Left hindlimb (tissue), 1 donor: ENCODE results near the gene DNER.
A peak's percentile ranks its signal among the peaks of the same experiment; 100 is the strongest.
"Not testable (repeated sequence)": the region's sequence is repeated elsewhere in the genome, so short reads cannot be mapped to it uniquely, and the experiment has no call there.

Experiments
- DNase-seq: peaks from one replicate; pipeline ENCODE4 v3.0.0-alpha.2; 2018

The DNER gene

GRCh38 chr2:229376866-229377265 is 337.5 kb downstream of the DNER start:
- no peak for DNase-seq

GRCh38 chr2:229375251-229375650 is 339.1 kb downstream of the DNER start:
- DNase-seq = no peak

- not testable (repeated sequence) for DNase-seq
Observed at GRCh38 chr2:229373311-229373710, 341.0 kb downstream of the DNER start.

GRCh38 chr2:229372207-229372606 is 342.1 kb downstream of the DNER start:
- no peak for DNase-seq

GRCh38 chr2:229371086-229371485 is 343.3 kb downstream of the DNER start:
- no peak for DNase-seq

- peak; percentile 34 for DNase-seq
Observed at GRCh38 chr2:229370509-229370908, 343.8 kb downstream of the DNER start.

GRCh38 chr2:229363185-229363814 is 351.1 kb downstream of the DNER start:
- DNase-seq = no peak

GRCh38 chr2:229350883-229351282 is 363.5 kb downstream of the DNER start:
- DNase-seq = no peak

GRCh38 chr2:229350117-229350805 is 364.1 kb downstream of the DNER start:
- no peak for DNase-seq

GRCh38 chr2:229348128-229348527 is 366.2 kb downstream of the DNER start:
- no peak for DNase-seq

GRCh38 chr2:229346816-229347540 is 367.4 kb downstream of the DNER start:
- DNase-seq = no peak

GRCh38 chr2:229344955-229345354 is 369.4 kb downstream of the DNER start:
- DNase-seq = no peak

GRCh38 chr2:229344151-229344551 is 370.2 kb downstream of the DNER start:
- DNase-seq = no peak

- DNase-seq = no peak
Observed at GRCh38 chr2:229343661-229344060, 370.7 kb downstream of the DNER start.

GRCh38 chr2:229342376-229342775 is 372.0 kb downstream of the DNER start:
- DNase-seq = no peak

GRCh38 chr2:229340086-229340760 is 374.1 kb downstream of the DNER start:
- no peak for DNase-seq

GRCh38 chr2:229339618-229340017 is 374.7 kb downstream of the DNER start:
- no peak for DNase-seq

GRCh38 chr2:229339171-229339570 is 375.2 kb downstream of the DNER start:
- not testable (repeated sequence) for DNase-seq

GRCh38 chr2:229335877-229336346 is 378.4 kb downstream of the DNER start:
- no peak for DNase-seq

GRCh38 chr2:229335330-229335729 is 379.0 kb downstream of the DNER start:
- DNase-seq = no peak

- no peak for DNase-seq
Observed at GRCh38 chr2:229330952-229331351, 383.4 kb downstream of the DNER start.

- no peak for DNase-seq
Observed at GRCh38 chr2:229319558-229319957, 394.8 kb downstream of the DNER start.

- no peak for DNase-seq
Observed at GRCh38 chr2:229314117-229314516, 400.2 kb downstream of the DNER start.
